GM04503 (cell line): ENCODE measurements around the gene BFSP1.

Source experiments
- DNase-seq: peaks from one replicate; pipeline ENCODE4 v3.0.0-alpha.2; 2012; ENCODE audit warnings: low read depth

BFSP1 gene

DNA sequence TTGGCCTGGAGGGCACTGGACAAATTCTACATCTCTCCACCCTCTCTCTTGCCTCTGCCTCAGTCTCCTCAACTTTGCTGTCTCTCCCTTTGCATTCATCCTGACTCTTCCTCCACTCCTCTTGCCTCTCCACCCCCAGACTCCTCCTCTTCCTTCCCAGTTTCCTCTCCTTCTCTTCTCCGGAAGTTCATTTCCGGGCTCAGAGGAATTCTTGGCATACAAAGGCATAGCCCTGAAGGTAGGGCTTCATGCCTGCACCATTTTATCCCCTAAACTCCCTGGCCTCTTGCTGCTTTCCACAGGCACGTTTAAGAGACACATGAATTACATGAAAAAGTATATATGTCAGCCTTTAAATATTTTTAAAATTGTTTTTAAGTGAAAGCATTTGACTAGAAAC lies 10.6 kb downstream of the BFSP1 start:
- DNase-seq: no peak

DNA sequence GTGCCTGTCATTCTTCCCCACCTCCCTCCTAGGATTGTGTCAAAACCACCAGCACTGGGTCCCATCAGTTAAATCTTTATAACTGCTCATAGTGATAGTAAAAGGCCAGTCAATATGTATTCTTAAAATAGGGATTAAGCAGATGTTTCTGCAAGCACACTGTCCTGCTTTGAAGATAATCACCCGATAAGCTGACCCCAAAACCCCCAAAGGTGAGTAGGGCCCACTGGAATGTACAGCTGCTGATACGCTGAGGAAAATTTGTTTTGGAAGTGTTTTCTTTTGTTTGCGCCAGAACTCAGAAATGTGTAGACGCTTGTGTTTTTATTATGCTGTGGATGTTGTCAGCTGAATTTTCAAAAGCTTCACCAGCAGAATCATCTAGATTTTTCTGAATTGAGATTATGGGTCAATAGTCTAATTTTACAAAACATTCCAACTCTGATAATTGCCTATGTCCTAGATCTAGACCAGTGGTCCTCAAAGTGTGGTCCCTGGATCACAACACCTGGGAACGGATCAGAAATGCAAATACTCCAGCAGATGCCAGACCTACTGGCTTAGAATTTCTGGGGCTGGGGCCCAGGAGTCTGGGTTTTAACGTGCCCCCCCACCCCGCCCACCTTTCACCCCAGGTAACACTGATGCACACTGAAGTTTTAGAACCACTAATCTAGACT lies 11.4 kb downstream of the BFSP1 start:
- DNase-seq: no peak

DNA sequence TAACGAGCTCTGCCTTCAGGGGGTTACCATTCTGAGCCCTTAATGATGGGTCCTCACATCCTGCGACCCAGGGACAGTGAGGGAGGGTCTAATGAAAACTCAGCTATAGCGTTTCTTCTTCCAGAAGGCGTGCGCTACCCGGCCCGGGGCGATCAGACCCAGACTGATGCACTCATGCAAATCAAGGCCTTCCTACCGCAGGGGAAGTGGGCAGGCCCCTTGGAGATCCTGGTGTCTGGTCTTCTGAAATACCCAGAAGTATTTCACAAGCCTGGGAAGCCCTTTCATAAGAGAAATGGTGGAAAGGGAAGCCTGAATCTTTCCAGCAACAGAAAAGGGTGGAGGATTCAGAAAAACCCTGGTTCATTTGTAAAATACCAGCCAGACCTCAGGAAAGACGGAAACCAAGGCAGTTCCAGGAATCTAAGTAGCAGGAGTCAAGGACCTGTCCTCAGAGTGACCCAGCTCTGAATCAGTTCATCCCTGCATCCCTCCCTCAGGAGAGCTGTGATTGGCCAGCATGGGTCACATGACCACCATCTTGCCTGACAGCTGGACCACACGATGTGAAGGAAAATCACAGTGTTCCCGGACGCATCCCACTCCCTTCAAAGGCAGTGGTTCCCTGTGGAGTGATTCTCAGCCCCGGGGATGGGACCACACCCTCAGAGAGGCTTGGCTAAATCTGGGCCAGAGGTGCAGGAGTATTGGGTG lies 12.7 kb downstream of the BFSP1 start:
- DNase-seq: no peak

- no peak for DNase-seq
Observed at GRCh38 chr20:17515053-17515452, 16.1 kb downstream of the BFSP1 start.

- DNase-seq: no peak
Observed at GRCh38 chr20:17513939-17514338, 17.2 kb downstream of the BFSP1 start.

DNA sequence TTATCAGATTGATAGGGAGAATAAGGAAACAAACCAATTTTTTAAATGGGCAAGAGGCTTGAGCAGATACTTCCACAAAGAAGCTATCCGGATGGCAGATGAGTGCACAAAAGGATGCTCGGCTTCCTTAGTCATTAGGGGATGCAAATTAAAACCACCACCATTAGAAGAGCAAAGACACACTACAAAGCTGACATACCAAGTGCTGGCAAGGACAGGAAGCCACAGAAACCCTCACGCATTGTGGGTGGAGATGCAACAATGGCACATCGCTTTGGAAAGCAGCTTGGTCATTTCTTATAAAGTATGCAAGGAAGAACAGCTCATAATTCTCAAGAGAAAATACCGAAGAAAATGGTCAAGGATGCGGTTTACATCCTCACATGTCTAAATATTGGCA lies 19.8 kb downstream of the BFSP1 start:
- no peak for DNase-seq

- no peak for DNase-seq
Observed at GRCh38 chr20:17510548-17510947, 20.6 kb downstream of the BFSP1 start.

DNA sequence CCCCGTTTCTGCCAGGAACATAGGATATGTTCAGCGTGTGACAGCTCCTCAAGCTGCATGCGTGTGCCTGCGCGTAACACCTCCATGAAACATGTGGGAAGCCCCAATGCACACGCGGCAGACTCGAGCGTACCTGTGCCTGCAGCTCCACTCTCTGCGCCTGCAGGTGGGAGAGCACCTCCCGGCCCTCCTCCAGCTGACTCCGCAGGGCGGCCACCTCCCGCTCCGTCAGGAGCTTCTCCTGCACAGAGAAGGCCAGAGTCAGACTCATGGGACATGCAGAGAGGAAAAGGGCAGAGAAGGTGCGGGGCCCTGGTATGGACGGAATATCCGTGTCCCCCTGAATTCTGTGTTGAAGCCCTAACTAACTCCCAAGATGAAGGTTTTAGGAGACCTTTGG lies 22.4 kb downstream of the BFSP1 start:
- no peak for DNase-seq

- DNase-seq: no peak
Observed at GRCh38 chr20:17507531-17507930, 23.6 kb downstream of the BFSP1 start.

DNA sequence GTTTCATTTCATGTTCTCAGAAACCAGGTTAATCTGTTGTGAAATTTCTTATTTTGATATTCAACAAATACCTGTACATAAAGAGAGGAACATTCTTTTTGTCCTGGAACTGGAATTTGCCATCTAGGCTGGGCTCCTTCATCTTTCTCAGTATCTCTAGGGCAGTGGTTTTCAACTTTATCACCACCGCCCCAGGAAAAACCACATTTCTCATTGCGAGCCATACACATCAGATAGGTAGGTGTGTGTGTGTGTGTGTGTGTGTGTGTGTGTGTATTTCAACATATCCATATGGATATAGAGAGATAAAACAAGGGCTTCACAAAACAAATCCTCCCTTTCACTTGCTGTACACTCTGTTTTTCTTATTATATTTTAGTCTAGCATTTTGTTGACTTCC lies 24.1 kb downstream of the BFSP1 start:
- no peak for DNase-seq

- DNase-seq: no peak
Observed at GRCh38 chr20:17505636-17506517, 25.3 kb downstream of the BFSP1 start.

- DNase-seq: peak; percentile 16
Observed at GRCh38 chr20:17504898-17505635, 26.1 kb downstream of the BFSP1 start.

DNA sequence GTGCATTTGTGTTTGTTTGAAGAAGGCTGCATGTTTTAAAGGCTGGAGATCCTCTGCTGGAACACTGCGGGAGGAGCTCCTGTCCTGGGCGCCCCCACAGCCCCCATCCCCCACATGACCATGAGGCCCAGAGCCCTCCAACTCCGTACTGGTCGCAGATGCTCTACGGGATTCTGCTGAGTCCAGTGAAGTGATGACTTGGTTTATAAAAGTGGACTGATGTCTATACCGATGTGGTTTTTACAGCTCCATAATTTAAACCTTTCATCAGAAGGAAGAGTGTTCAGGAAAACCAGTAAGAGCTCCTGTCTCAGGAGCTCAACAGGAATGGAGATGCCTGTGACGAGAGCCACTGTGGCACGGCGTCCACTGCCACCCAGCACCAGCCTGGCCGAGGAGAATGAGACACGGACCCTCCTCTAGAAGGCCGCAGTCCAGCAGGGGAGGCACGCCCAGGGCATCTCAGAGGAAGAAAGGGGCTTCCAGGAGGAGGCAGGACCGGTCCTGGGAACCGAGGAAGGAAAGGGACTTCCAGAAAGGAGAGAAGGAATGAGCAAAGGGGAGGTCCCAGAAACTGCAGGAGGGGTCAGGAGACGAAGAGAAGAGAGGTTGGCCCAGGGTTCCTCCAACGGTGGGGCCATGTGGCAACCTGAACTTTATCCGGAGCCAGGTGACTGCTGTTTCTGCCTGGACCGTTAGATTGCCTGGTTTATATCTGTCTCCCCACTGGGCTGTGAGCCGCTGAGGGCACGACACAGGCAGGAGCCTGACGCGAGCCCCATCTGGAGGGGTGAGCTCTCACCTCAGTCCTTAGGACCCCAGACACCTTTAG lies 26.9 kb downstream of the BFSP1 start:
- no peak for DNase-seq

GRCh38 chr20:17503301-17504065 lies 27.7 kb downstream of the BFSP1 start:
- no peak for DNase-seq

- DNase-seq: no peak
Observed at GRCh38 chr20:17502105-17502504, 29.1 kb downstream of the BFSP1 start.

DNA sequence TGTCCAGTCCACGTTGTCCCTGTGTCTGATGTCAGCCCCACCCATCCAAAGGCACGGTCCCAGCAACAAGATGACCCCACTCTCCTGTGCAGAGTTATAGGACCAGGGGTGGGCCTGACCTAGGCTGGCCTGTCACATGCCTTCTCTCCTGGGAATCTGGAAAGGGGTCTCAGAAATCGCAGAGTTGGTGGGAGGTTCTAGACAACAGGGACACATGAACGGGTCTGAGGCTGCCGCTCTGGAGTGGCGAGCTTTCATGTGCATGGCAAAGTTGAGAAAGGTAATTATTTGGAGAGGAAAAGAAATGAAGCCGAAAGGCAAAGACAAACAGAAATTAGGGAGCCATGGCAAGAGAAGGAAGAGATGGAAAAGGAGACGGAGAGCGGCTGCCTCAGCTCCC lies 29.5 kb downstream of the BFSP1 start:
- no peak for DNase-seq

DNA sequence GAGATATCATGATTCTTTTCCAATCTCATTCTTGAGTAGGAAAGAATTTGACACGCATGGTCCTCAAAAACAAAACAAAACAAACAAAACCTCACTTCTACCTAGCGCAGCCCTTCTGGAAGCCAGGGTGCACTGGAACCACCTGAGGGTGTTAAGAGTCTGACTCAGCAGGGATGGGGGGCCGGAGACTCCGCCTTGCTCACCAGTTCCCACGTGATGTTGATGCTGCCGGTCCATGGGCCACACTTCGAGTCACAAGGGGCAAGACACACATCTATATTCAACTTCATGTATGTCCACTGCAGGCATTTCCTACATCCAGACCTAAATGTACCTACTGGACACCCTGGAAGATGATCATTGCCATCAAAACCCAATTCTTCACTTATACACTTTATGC lies 30.4 kb downstream of the BFSP1 start:
- DNase-seq: no peak

GRCh38 chr20:17500271-17500670 lies 30.9 kb downstream of the BFSP1 start:
- no peak for DNase-seq

GRCh38 chr20:17499041-17499440 lies 32.1 kb downstream of the BFSP1 start:
- peak; percentile 3 for DNase-seq

- DNase-seq: no peak
Observed at GRCh38 chr20:17498641-17499040, 32.5 kb downstream of the BFSP1 start.
